Measurements from ENCODE around the gene RBL2.

The RBL2 gene

GRCh38 chr16:53476867-53477266 is 42.6 kb downstream of the RBL2 start:
- DNase-seq (ENCODE audit: low read depth, low spot score) = no peak
- no peak for TF ChIP-seq FOXP2 (optimal IDR thresholded peaks at IDR 0.05; ENCODE audit: control extremely low read depth, extremely low read length, insufficient read depth)
- TF ChIP-seq POLR2AphosphoS5 (IDR thresholded peaks at IDR 0.05; ENCODE audit: borderline replicate concordance, low read depth, low read length) = no peak
- TF ChIP-seq EZH2 (IDR thresholded peaks at IDR 0.05) = no peak
- Histone ChIP-seq H3K36me3 (ENCODE audit: insufficient read depth, low read length) (peaks cover 25% of the 10 kb centered on the region; the same call in 1 of the 2 replicates), H3K27ac (no peak overlapping the region), H3K9ac (ENCODE audit: insufficient read length) (no peak overlapping the region), H3K9me3 (ENCODE audit: low read depth, low read length) (no peaks in the 10 kb centered on the region), H3K4me3 (no peak overlapping the region)

- no peak for DNase-seq (ENCODE audit: low read depth, low spot score)
- no peak for TF ChIP-seq FOXP2 (optimal IDR thresholded peaks at IDR 0.05; ENCODE audit: control extremely low read depth, extremely low read length, insufficient read depth)
- no peak for TF ChIP-seq POLR2AphosphoS5 (IDR thresholded peaks at IDR 0.05; ENCODE audit: borderline replicate concordance, low read depth, low read length)
- no peak for TF ChIP-seq EZH2 (IDR thresholded peaks at IDR 0.05)
- no peaks in the 10 kb centered on the region for H3K9me3 ChIP-seq (ENCODE audit: low read depth, low read length)
- no peak overlapping the region for H3K9ac ChIP-seq (ENCODE audit: insufficient read length)
- H3K4me3 ChIP-seq = no peak overlapping the region
- peaks cover 24% of the 10 kb centered on the region; the same call in 1 of the 2 replicates for H3K36me3 ChIP-seq (ENCODE audit: insufficient read depth, low read length)
- no peak overlapping the region for H3K27ac ChIP-seq
Measured at GRCh38 chr16:53478965-53479364, 44.7 kb downstream of the RBL2 start.

GRCh38 chr16:53480394-53480793 is 46.1 kb downstream of the RBL2 start:
- H3K4me3 ChIP-seq = no peak overlapping the region
- no peaks in the 10 kb centered on the region for H3K9me3 ChIP-seq (ENCODE audit: low read depth, low read length)
- H3K27ac ChIP-seq = no peak overlapping the region
- no peak for DNase-seq (ENCODE audit: low read depth, low spot score)
- H3K36me3 ChIP-seq (ENCODE audit: insufficient read depth, low read length) = peaks cover 29% of the 10 kb centered on the region; the same call in 1 of the 2 replicates
- TF ChIP-seq EZH2 (IDR thresholded peaks at IDR 0.05) (no peak), POLR2AphosphoS5 (IDR thresholded peaks at IDR 0.05; ENCODE audit: borderline replicate concordance, low read depth, low read length) (no peak), FOXP2 (optimal IDR thresholded peaks at IDR 0.05; ENCODE audit: control extremely low read depth, extremely low read length, insufficient read depth) (no peak)
- no peak overlapping the region for H3K9ac ChIP-seq (ENCODE audit: insufficient read length)

- TF ChIP-seq FOXP2 (optimal IDR thresholded peaks at IDR 0.05; ENCODE audit: control extremely low read depth, extremely low read length, insufficient read depth) = no peak
- TF ChIP-seq EZH2 (IDR thresholded peaks at IDR 0.05) = no peak
- no peak for TF ChIP-seq POLR2AphosphoS5 (IDR thresholded peaks at IDR 0.05; ENCODE audit: borderline replicate concordance, low read depth, low read length)
- Histone ChIP-seq H3K9ac (ENCODE audit: insufficient read length) (no peak overlapping the region), H3K9me3 (ENCODE audit: low read depth, low read length) (no peaks in the 10 kb centered on the region), H3K4me3 (no peak overlapping the region), H3K27ac (no peak overlapping the region), H3K36me3 (ENCODE audit: insufficient read depth, low read length) (peaks cover 35% of the 10 kb centered on the region; the same call in 1 of the 2 replicates)
- no peak for DNase-seq (ENCODE audit: low read depth, low spot score)
Measured at GRCh38 chr16:53482123-53482522, 47.9 kb downstream of the RBL2 start.

GRCh38 chr16:53484542-53484941 is 50.3 kb downstream of the RBL2 start:
- DNase-seq (ENCODE audit: low read depth, low spot score) = no peak
- H3K36me3 ChIP-seq (ENCODE audit: insufficient read depth, low read length) = peaks cover 32% of the 10 kb centered on the region; the same call in 1 of the 2 replicates

GRCh38 chr16:53486230-53486629 is 52.0 kb downstream of the RBL2 start:
- H3K36me3 ChIP-seq (ENCODE audit: insufficient read depth, low read length) = peaks cover 22% of the 10 kb centered on the region; the same call in 1 of the 2 replicates

More at GRCh38 chr16:53484542-53484941, 50.3 kb downstream of the RBL2 start:
- Histone ChIP-seq H3K9ac (ENCODE audit: insufficient read length) (no peak overlapping the region), H3K4me3 (no peak overlapping the region), H3K9me3 (ENCODE audit: low read depth, low read length) (no peaks in the 10 kb centered on the region), H3K27ac (no peak overlapping the region)
- TF ChIP-seq EZH2 (IDR thresholded peaks at IDR 0.05) (no peak), POLR2AphosphoS5 (IDR thresholded peaks at IDR 0.05; ENCODE audit: borderline replicate concordance, low read depth, low read length) (no peak), FOXP2 (optimal IDR thresholded peaks at IDR 0.05; ENCODE audit: control extremely low read depth, extremely low read length, insufficient read depth) (no peak)

GRCh38 chr16:53489755-53490154 is 55.5 kb downstream of the RBL2 start:
- H3K4me3 ChIP-seq = no peak overlapping the region
- no peak overlapping the region for H3K27ac ChIP-seq
- H3K36me3 ChIP-seq (ENCODE audit: insufficient read depth, low read length) = peaks cover 8% of the 10 kb centered on the region; the same call in 1 of the 2 replicates
- DNase-seq (ENCODE audit: low read depth, low spot score) = no peak
- no peak for TF ChIP-seq FOXP2 (optimal IDR thresholded peaks at IDR 0.05; ENCODE audit: control extremely low read depth, extremely low read length, insufficient read depth)
- no peak for TF ChIP-seq EZH2 (IDR thresholded peaks at IDR 0.05)
- no peak for TF ChIP-seq POLR2AphosphoS5 (IDR thresholded peaks at IDR 0.05; ENCODE audit: borderline replicate concordance, low read depth, low read length)
- no peak overlapping the region for H3K9ac ChIP-seq (ENCODE audit: insufficient read length)
- no peaks in the 10 kb centered on the region for H3K9me3 ChIP-seq (ENCODE audit: low read depth, low read length)

More at GRCh38 chr16:53486230-53486629, 52.0 kb downstream of the RBL2 start:
- no peak for TF ChIP-seq EZH2 (IDR thresholded peaks at IDR 0.05)
- Histone ChIP-seq H3K9ac (ENCODE audit: insufficient read length) (no peak overlapping the region), H3K9me3 (ENCODE audit: low read depth, low read length) (no peaks in the 10 kb centered on the region), H3K27ac (no peak overlapping the region), H3K4me3 (no peak overlapping the region)
- no peak for DNase-seq (ENCODE audit: low read depth, low spot score)

- Histone ChIP-seq H3K36me3 (ENCODE audit: insufficient read depth, low read length) (no peaks in the 10 kb centered on the region; the same call in 1 of the 2 replicates), H3K4me3 (no peak overlapping the region), H3K27ac (no peak overlapping the region), H3K9ac (ENCODE audit: insufficient read length) (no peak overlapping the region), H3K9me3 (ENCODE audit: low read depth, low read length) (no peaks in the 10 kb centered on the region)
- no peak for TF ChIP-seq FOXP2 (optimal IDR thresholded peaks at IDR 0.05; ENCODE audit: control extremely low read depth, extremely low read length, insufficient read depth)
- TF ChIP-seq EZH2 (IDR thresholded peaks at IDR 0.05) = no peak
- TF ChIP-seq POLR2AphosphoS5 (IDR thresholded peaks at IDR 0.05; ENCODE audit: borderline replicate concordance, low read depth, low read length) = no peak
- no peak for DNase-seq (ENCODE audit: low read depth, low spot score)
Measured at GRCh38 chr16:53492503-53492902, 58.2 kb downstream of the RBL2 start.

- Histone ChIP-seq H3K9ac (ENCODE audit: insufficient read length) (no peak overlapping the region), H3K36me3 (ENCODE audit: insufficient read depth, low read length) (no peaks in the 10 kb centered on the region; the same call in 1 of the 2 replicates), H3K27ac (no peak overlapping the region), H3K4me3 (no peak overlapping the region), H3K9me3 (ENCODE audit: low read depth, low read length) (no peaks in the 10 kb centered on the region)
- TF ChIP-seq POLR2AphosphoS5 (IDR thresholded peaks at IDR 0.05; ENCODE audit: borderline replicate concordance, low read depth, low read length) (no peak), EZH2 (IDR thresholded peaks at IDR 0.05) (no peak), FOXP2 (optimal IDR thresholded peaks at IDR 0.05; ENCODE audit: control extremely low read depth, extremely low read length, insufficient read depth) (no peak)
- DNase-seq (ENCODE audit: low read depth, low spot score) = no peak
Measured at GRCh38 chr16:53494636-53495035, 60.4 kb downstream of the RBL2 start.

Measured in SK-N-MC (cell line).